ENCODE measurements around the gene DPP7. TPM values are rescaled to one million over a fixed set of nuclear protein-coding genes. Genes with fewer than 3 reads are reported as not detected.

DPP7 gene
- total RNA-seq, 2 donors from 2014 or later: 147 to 235 TPM

- peaks cover 4% of the 10 kb centered on the region for H3K27me3 ChIP-seq (replicated peaks; ENCODE audit: insufficient read depth)
- 38% methylated on average over 4 of the region's 4 CpGs for WGBS
- H3K9me3 ChIP-seq: no peaks in the 10 kb centered on the region
- no peak overlapping the region for H3K4me3 ChIP-seq
- DNase-seq (ENCODE audit: low spot score): no peak
- H3K4me1 ChIP-seq (replicated peaks): peaks cover 10% of the 10 kb centered on the region
- intact Hi-C loops (cut with DNase I): no loop called here
- H3K36me3 ChIP-seq: no peaks in the 10 kb centered on the region
- no peak overlapping the region for H3K27ac ChIP-seq
- TF ChIP-seq POLR2AphosphoS5 (IDR thresholded peaks at IDR 0.05) (no peak), POLR2A (IDR thresholded peaks at IDR 0.05) (no peak), CTCF (IDR thresholded peaks at IDR 0.05) (no peak)
Measured at GRCh38 chr9:137158625-137159024, 44.1 kb upstream of the DPP7 start.

GRCh38 chr9:137157618-137158415 lies 43.3 kb upstream of the DPP7 start:
- Histone ChIP-seq H3K27me3 (replicated peaks; ENCODE audit: insufficient read depth) (peaks cover 4% of the 10 kb centered on the region), H3K9me3 (no peaks in the 10 kb centered on the region), H3K27ac (no peak overlapping the region), H3K36me3 (no peaks in the 10 kb centered on the region), H3K4me3 (no peak overlapping the region), H3K4me1 (replicated peaks) (peaks cover 8% of the 10 kb centered on the region)
- no peak for DNase-seq (ENCODE audit: low spot score)
- 60% methylated on average over 19 of the region's 19 CpGs for WGBS
- TF ChIP-seq POLR2A (IDR thresholded peaks at IDR 0.05): no peak
- intact Hi-C loops (cut with DNase I): no loop called here

GRCh38 chr9:137156567-137157375 lies 42.2 kb upstream of the DPP7 start:
- WGBS: 3% methylated on average over 37 of the region's 65 CpGs

GRCh38 chr9:137152844-137153405 lies 38.4 kb upstream of the DPP7 start:
- Histone ChIP-seq H3K4me1 (replicated peaks) (no peaks in the 10 kb centered on the region), H3K9me3 (no peaks in the 10 kb centered on the region), H3K27ac (no peak overlapping the region), H3K27me3 (replicated peaks; ENCODE audit: insufficient read depth) (no peaks in the 10 kb centered on the region), H3K4me3 (no peak overlapping the region), H3K36me3 (no peaks in the 10 kb centered on the region)
- 93% methylated on average over 7 of the region's 7 CpGs for WGBS
- no peak for DNase-seq (ENCODE audit: low spot score)
- TF ChIP-seq CTCF (IDR thresholded peaks at IDR 0.05) (no peak), POLR2AphosphoS5 (IDR thresholded peaks at IDR 0.05) (no peak), POLR2A (IDR thresholded peaks at IDR 0.05) (no peak)
- intact Hi-C loops (cut with DNase I): no loop called here

More at GRCh38 chr9:137156567-137157375, 42.2 kb upstream of the DPP7 start:
- no peak overlapping the region for H3K27ac ChIP-seq
- no peaks in the 10 kb centered on the region for H3K36me3 ChIP-seq
- no peak overlapping the region for H3K4me3 ChIP-seq
- intact Hi-C loops (cut with DNase I): no loop called here
- no peaks in the 10 kb centered on the region for H3K9me3 ChIP-seq
- H3K4me1 ChIP-seq (replicated peaks): no peaks in the 10 kb centered on the region
- H3K27me3 ChIP-seq (replicated peaks; ENCODE audit: insufficient read depth): peaks cover 4% of the 10 kb centered on the region
- DNase-seq (ENCODE audit: low spot score): no peak
- TF ChIP-seq POLR2AphosphoS5 (IDR thresholded peaks at IDR 0.05) (no peak), POLR2A (IDR thresholded peaks at IDR 0.05) (no peak), CTCF (IDR thresholded peaks at IDR 0.05) (no peak)
